Sigmoid colon (tissue), 7 donors: ENCODE measurements around the gene SZT2. TPM values are rescaled to one million over a fixed set of nuclear protein-coding genes. Genes with fewer than 3 reads are reported as not detected.

Experiments used
- DNase-seq: peaks from one replicate; pipeline ENCODE4 v3.0.0-alpha.2; 2019
- H3K27ac ChIP-seq, 4 donors: fragments of 200-600 bp; sonication (generic); one replicate each; pipeline ENCODE4 v1.5.1; 2016 to 2019; ENCODE audit warnings: mild to moderate bottlenecking in 1 of 4
- H3K27me3 ChIP-seq, 3 donors: fragments of 200-600 bp; sonication (generic); one replicate each; pipeline ENCODE4 v1.5.1; 2019; ENCODE audit warnings: mild to moderate bottlenecking in 1 of 3
- H3K36me3 ChIP-seq, 4 donors: fragments of 200-600 bp; sonication (generic); one replicate each; pipeline ENCODE4 v1.5.1; 2016 to 2019
- H3K4me1 ChIP-seq, 4 donors: fragments of 200-600 bp; sonication (generic); one replicate each; pipeline ENCODE4 v1.5.1; 2017 to 2019
- H3K4me3 ChIP-seq, 4 donors: fragments of 200-600 bp; sonication (generic); one replicate each; pipeline ENCODE4 v1.5.1; 2017 to 2019; ENCODE audit warnings: mild to moderate bottlenecking in 2 of 4, moderate library complexity in 1 of 4
- H3K9me3 ChIP-seq, 4 donors: fragments of 200-600 bp in 3 of 4; sonication (generic) in 3 of 4; one replicate each; pipeline versions ENCODE4 v1.5.1 to v1.6.1; 2013 to 2019
- EP300 ChIP-seq, 4 donors: sonication (generic); formaldehyde crosslinking; IDR thresholded peaks; one replicate each; pipeline ENCODE4 v1.6.1; 2017; ENCODE audit warnings: antibody characterized with exemption in 4 of 4
- POLR2A ChIP-seq, 2 donors: fragments of 450-650 bp; IDR thresholded peaks; one replicate each; pipeline ENCODE4 v1.6.1; 2016; ENCODE audit warnings: antibody characterized with exemption in 2 of 2, mild to moderate bottlenecking in 2 of 2, moderate library complexity in 2 of 2
- POLR2AphosphoS5 ChIP-seq, 4 donors: sonication (generic); formaldehyde crosslinking; IDR thresholded peaks; one replicate each; pipeline ENCODE4 v1.6.1; 2017; ENCODE audit warnings: antibody characterized with exemption in 4 of 4
- WGBS, 2 donors: extraction: QIAGEN DNeasy Blood & Tissue Kit; methylation state at CpG; one replicate each; pipeline ENCODE4 v1.1.7; 2013; 5-methylcytosine and 5-hydroxymethylcytosine counted together
- intact Hi-C: fragments of 100-400 bp; cut with DNase I; formaldehyde crosslinking; loops from one replicate; pipeline ENCODE4 v1.15.1; 2023
- polyA plus RNA-seq, 3 donors: library from polyadenylated mRNA; stranded (reverse); fragments of 200-250 nt; gene quantifications; one replicate each; pipeline ENCODE4 v1.2.3, GENCODE V29; 2013
- total RNA-seq, 4 donors: library from RNA; depleted of rRNA; stranded (reverse); fragments of >200 nt; gene quantifications; one replicate each; pipeline ENCODE4 v1.1.0, GENCODE V29; 2016
- TF ChIP-seq, protein P1 (sequence below), 4 experiments: fragments of 450-650 bp in 3 of 4; fragments of 200-600 bp in 1 of 4; IDR thresholded peaks; one replicate each; pipeline ENCODE4 v1.5.1; 2016 to 2019; ENCODE audit warnings: antibody characterized with exemption in 4 of 4, mild to moderate bottlenecking in 3 of 4, moderate library complexity in 2 of 4
- donor health status: healthy with polysubstance abuse.
- donor health status: Bipolar disorder and iron deficiency.
- donor health status: healthy.

The SZT2 gene
- total and polyA plus RNA-seq, 7 donors: 4.6 to 47.4 (median 19.3) TPM

DNA sequence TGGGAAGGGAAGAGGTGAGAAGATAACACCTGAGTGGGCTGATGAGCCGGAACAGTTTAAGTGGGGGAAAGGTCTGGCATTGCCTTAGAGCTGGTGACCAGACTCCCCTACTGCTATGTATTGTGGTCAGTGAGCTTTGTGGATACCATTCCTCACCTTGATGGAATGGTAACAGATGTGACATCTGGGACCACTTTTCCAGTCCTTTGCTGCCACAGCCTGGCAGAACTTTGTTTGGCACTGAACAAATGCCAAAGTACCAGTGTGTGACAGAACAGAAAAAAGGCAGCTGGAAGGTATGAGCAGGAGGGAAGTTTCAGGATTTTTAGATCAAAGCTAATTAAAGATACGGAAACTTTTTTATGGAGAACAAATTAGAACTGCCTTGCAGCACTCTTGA is 6.2 kb upstream of the SZT2 start:
- intact Hi-C loops: no loop called here
- peaks cover 0 to 25% (median 18%) of the 10 kb centered on the region in 4 donors for H3K4me1 ChIP-seq
- no peak for TF ChIP-seq EP300 (IDR thresholded peaks at IDR 0.05)
- TF ChIP-seq, protein P1, sequence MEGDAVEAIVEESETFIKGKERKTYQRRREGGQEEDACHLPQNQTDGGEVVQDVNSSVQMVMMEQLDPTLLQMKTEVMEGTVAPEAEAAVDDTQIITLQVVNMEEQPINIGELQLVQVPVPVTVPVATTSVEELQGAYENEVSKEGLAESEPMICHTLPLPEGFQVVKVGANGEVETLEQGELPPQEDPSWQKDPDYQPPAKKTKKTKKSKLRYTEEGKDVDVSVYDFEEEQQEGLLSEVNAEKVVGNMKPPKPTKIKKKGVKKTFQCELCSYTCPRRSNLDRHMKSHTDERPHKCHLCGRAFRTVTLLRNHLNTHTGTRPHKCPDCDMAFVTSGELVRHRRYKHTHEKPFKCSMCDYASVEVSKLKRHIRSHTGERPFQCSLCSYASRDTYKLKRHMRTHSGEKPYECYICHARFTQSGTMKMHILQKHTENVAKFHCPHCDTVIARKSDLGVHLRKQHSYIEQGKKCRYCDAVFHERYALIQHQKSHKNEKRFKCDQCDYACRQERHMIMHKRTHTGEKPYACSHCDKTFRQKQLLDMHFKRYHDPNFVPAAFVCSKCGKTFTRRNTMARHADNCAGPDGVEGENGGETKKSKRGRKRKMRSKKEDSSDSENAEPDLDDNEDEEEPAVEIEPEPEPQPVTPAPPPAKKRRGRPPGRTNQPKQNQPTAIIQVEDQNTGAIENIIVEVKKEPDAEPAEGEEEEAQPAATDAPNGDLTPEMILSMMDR (IDR thresholded peaks at IDR 0.05): no peak
- TF ChIP-seq POLR2A (IDR thresholded peaks at IDR 0.05): no peak
- no peak for TF ChIP-seq POLR2AphosphoS5 (IDR thresholded peaks at IDR 0.05)
- H3K4me3 ChIP-seq: no peak overlapping the region
- no peak for DNase-seq
- H3K27me3 ChIP-seq: no peaks in the 10 kb centered on the region
- no peaks in the 10 kb centered on the region for H3K9me3 ChIP-seq
- WGBS, 2 donors: 68 to 98% methylated on average over 2 of the region's 2 CpGs
- H3K27ac ChIP-seq: no peak overlapping the region
- H3K36me3 ChIP-seq: peaks cover 28 to 60% (median 41%) of the 10 kb centered on the region in 4 donors

DNA sequence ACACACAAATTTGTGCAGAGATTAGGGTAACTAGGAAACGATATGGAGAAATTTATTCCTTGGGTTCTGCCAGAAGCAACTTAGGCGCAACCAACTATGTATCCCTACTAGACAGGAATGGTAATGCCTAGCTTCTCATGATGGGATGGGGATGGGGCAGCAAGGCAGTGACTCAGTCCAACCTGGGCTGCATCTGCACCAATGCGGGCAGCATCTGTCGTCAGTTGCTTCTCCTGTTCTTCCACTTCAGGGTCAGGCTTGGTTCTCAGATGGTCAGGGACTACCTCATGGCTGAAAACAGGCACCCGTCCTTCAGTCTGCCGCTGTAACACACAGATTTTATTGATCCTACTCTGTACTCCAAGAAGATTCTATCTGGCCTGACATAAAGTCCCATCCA is 3.0 kb upstream of the SZT2 start:
- no peaks in the 10 kb centered on the region for H3K27me3 ChIP-seq
- DNase-seq: no peak
- intact Hi-C loops: no loop called here
- 95 to 97% methylated on average over 6 of the region's 6 CpGs for WGBS, 2 donors
- TF ChIP-seq POLR2A (IDR thresholded peaks at IDR 0.05) (no peak), EP300 (IDR thresholded peaks at IDR 0.05) (no peak)
- H3K9me3 ChIP-seq: no peaks in the 10 kb centered on the region
- no peak overlapping the region for H3K4me3 ChIP-seq
- peaks cover 28 to 51% (median 41%) of the 10 kb centered on the region in 4 donors for H3K36me3 ChIP-seq
- H3K27ac ChIP-seq: no peak overlapping the region
- peaks cover 0 to 43% (median 35%) of the 10 kb centered on the region in 4 donors for H3K4me1 ChIP-seq

DNA sequence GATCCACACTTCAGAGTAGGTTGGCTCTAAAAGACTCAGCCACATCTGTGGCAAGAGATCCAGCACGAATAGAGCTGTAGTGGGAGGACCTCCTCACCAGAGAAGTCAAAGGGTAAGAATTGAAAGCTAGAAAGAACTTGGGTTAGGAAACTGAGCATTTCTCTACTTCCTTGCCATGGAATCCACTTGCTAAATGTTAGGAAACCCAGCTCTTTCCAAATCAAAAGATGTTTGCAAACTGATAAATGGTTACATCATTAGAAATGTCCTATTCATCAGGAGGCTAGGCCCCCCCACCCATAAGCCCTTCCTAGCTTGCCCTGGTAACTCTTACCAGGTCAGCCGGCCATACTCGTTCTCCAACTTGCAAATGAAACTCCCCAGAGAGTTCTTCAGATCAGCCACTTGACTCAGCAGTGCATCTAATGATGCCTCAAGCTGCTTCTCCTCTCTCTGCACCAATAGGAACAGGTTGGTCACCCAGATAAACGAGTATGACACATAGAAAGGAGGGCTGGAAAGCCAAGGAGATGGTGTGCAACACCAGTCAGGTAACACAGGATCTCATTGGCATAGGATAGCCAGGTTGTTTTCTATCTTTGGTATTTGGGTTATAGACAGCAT is 1.6 kb upstream of the SZT2 start:
- Histone ChIP-seq H3K4me3 (no peak overlapping the region), H3K27ac (no peak overlapping the region), H3K27me3 (no peaks in the 10 kb centered on the region), H3K36me3 (peaks cover 28 to 44% (median 39%) of the 10 kb centered on the region in 4 donors), H3K4me1 (peaks cover 0 to 32% (median 28%) of the 10 kb centered on the region in 4 donors), H3K9me3 (no peaks in the 10 kb centered on the region)
- 76 to 80% methylated on average over 4 of the region's 4 CpGs for WGBS, 2 donors
- TF ChIP-seq, protein P1 (IDR thresholded peaks at IDR 0.05): no peak
- no peak for TF ChIP-seq POLR2AphosphoS5 (IDR thresholded peaks at IDR 0.05)
- TF ChIP-seq POLR2A (IDR thresholded peaks at IDR 0.05): no peak
- no peak for TF ChIP-seq EP300 (IDR thresholded peaks at IDR 0.05)
- intact Hi-C loops: no loop called here
- DNase-seq: no peak

DNA sequence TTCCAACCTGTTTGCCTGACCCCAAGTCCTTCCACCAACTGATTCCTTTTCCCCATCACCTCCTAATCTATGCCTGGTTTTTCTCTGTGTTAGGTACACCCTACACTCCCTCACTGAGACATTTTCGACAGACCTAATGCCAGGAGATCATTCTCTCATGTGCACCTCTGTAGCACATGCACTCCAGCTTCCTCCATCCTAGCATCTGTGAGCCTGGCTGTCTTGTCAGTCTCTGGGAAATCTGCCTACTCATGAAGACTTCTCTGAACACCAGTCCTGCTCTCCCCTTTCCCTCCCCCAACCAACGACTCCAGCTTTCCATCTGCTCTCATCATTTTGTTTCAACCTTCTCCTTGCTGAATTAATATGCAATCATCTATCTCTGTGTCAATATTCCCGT is 1.1 kb upstream of the SZT2 start:
- H3K9me3 ChIP-seq: no peaks in the 10 kb centered on the region
- intact Hi-C loops: no loop called here
- DNase-seq: no peak
- TF ChIP-seq POLR2AphosphoS5 (IDR thresholded peaks at IDR 0.05) (no peak), EP300 (IDR thresholded peaks at IDR 0.05) (no peak), POLR2A (IDR thresholded peaks at IDR 0.05) (no peak)
- TF ChIP-seq, protein P1 (IDR thresholded peaks at IDR 0.05): no peak
- H3K36me3 ChIP-seq: peaks cover 28 to 38% (median 36%) of the 10 kb centered on the region in 4 donors
- 20 to 51% methylated on average over 3 of the region's 3 CpGs for WGBS, 2 donors
- no peaks in the 10 kb centered on the region for H3K27me3 ChIP-seq
- peak overlapping the region in 3 of 4 donors; percentile 73 to 87 (median 79) for H3K4me3 ChIP-seq
- H3K27ac ChIP-seq: peak overlapping the region in 2 of 4 donors; percentile 86 to 89
- H3K4me1 ChIP-seq: peaks cover 0 to 32% (median 28%) of the 10 kb centered on the region in 4 donors

DNA sequence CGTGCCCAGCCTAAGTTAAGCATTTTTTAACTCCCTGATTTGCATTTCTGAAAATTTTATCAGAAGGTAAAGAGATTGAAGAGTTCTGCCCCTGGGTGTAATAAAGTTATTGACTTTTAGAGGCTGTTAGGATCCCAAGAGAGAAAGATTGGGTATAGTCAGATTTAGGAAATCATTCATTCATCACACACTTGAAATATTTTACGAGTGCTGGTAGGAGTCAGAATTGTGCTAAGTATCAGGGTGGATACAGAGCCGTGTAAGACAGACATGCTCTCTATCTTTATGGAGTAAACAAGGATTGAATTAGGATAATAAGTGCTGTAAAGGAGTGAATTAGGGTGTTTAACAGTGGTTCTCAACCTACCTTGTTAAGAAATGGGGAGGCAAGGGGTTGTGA is 3.0 kb downstream of the SZT2 start:
- no peak for DNase-seq
- TF ChIP-seq EP300 (IDR thresholded peaks at IDR 0.05) (no peak), POLR2AphosphoS5 (IDR thresholded peaks at IDR 0.05) (no peak), POLR2A (IDR thresholded peaks at IDR 0.05) (no peak)
- TF ChIP-seq, protein P1 (IDR thresholded peaks at IDR 0.05): no peak
- Histone ChIP-seq H3K27me3 (no peaks in the 10 kb centered on the region), H3K9me3 (no peaks in the 10 kb centered on the region), H3K36me3 (peaks cover 0 to 15% (median 3%) of the 10 kb centered on the region in 4 donors), H3K27ac (no peak overlapping the region), H3K4me3 (no peak overlapping the region), H3K4me1 (peaks cover 0 to 30% (median 25%) of the 10 kb centered on the region in 4 donors)
- intact Hi-C loops: no loop called here
- 41 to 67% methylated on average over 3 of the region's 3 CpGs for WGBS, 2 donors
